NCI-H1436 (cell line): Measurements from ENCODE around the gene ZNF780A.
"Not testable (repeated sequence)": the region's sequence is repeated elsewhere in the genome, so short reads cannot be mapped to it uniquely, and the experiment has no call there.

Experiments used
- DNase-seq: peaks from one replicate; lab custom pipeline; 2025; lab: John Stamatoyannopoulos, UW

The ZNF780A gene

GRCh38 chr19:40090241-40091204 lies at the start of gene ZNF780A:
Gene ZNF780A (minus strand): TSS chr19:40090943. CDS start chr19:40084753, 6,190 bp downstream.
- peak; percentile 42 for DNase-seq

DNA sequence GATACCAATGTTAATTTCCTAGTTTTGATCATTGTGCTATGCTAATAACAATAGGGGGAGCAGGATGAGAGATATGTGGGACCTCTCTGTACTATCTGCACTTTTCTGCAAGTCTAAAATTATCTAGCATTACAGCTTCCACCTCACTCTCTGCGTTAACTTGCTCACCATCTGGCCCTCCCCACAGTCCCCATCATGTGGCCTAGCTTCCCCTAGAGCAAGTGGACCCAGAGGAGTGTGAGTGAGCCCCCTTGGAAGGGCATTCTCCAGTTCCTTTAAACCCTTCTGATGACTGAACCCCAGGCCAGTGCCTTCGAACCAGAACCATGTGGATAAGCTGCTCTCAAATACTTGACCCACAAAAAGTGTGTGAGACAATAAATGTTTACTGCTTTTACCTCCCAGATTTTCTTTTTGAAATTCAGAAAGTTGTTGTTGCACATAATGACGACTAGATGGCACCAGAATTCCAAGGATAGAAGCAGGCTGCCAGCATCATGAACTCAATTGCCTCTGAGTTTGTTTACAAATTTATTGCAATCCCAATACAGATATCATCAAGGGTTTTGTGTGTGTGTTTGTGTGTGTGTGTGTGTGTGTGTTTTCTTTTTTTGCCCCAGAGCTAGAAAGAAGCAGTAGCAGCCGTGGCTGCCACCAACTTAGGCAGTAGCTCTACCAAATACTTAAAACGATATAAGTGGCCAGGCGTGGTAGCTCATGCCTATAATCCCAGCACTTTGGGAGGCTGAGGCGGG lies 49.0 kb upstream of the ZNF780A start:
- peak; percentile 22 for DNase-seq

GRCh38 chr19:40136818-40137217 lies 46.1 kb upstream of the ZNF780A start:
- DNase-seq: no peak

DNA sequence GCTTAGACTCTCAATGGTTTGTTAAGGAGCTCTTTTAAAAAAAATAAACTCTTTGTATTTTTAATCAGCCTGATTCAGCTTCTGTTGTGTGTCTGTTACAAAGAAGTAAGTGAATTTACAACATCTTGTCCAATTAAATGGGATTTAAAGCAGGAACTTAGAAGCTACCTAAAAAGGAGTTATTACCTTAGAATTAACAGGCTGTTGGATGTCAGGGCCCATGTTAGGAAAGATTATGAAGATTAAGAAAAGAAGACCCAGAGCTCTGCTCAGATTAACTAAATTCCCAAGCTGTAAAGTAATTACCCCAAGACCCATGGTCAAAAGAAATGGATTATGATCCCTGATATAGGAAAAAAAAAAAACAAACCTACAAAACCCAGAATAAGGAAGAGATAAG lies 44.1 kb upstream of the ZNF780A start:
- DNase-seq: no peak

GRCh38 chr19:40133491-40133890 lies 42.7 kb upstream of the ZNF780A start:
- DNase-seq: no peak

DNA sequence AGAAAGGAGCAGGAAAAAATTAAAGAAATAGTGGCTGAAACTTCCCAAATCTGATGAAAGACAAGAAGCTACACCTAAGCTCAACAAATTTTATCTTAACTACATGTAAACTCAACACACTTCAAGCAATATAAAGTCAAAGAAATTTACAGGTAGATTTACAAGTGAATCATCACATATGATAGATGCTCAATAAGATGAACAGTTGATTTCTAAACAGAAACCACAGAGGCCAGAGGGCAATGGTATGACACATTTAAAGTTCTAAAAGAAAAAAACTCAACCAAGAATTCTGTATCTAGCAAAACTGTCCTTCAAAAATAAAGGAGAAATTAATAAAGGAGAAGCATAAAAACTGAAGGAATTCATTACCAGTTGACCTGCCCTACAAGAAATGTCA lies 39.3 kb upstream of the ZNF780A start:
- no peak for DNase-seq

DNA sequence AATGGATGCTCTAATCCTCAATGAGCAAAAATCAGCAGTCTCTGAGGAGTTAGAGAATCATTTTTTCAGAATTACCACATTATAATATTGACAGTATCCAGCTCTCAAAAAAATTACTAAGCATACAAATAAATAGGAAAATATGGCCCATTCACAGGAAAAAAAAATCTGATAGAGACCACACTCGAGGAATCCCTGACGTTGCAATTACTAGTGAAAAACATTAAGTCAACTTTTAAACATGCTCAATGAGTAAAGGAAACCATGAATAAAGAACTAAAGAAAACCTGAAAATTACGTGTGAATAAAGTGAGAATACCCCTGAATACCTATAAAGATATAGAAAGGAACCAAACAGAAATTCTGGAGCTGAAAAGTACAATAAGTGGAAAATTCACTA lies 38.7 kb upstream of the ZNF780A start:
- DNase-seq: no peak

GRCh38 chr19:40128991-40129390 lies 38.2 kb upstream of the ZNF780A start:
- DNase-seq: no peak

- DNase-seq: no peak
Measured at GRCh38 chr19:40119380-40119779, 28.6 kb upstream of the ZNF780A start.

GRCh38 chr19:40118638-40119037 lies 27.9 kb upstream of the ZNF780A start:
- DNase-seq: not testable (repeated sequence)

DNA sequence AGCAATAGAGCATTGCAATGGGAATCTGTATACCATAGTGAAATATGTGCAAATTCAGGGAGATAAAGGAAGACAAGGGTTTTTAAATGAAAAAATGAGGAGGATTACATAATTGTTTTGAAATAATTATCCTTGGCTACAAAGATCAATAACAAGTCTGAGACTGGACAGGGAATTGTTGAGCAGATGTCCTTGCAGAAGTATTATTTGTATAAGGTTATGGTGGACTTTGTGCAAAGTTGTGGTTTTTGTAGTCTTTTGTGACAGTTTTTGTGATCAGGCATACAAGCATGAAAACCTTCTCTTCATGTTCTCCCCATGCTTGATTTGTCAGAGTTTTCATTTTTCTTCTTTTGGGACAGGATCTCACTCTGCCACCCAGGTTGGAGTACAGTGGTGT lies 25.3 kb upstream of the ZNF780A start:
- no peak for DNase-seq

DNA sequence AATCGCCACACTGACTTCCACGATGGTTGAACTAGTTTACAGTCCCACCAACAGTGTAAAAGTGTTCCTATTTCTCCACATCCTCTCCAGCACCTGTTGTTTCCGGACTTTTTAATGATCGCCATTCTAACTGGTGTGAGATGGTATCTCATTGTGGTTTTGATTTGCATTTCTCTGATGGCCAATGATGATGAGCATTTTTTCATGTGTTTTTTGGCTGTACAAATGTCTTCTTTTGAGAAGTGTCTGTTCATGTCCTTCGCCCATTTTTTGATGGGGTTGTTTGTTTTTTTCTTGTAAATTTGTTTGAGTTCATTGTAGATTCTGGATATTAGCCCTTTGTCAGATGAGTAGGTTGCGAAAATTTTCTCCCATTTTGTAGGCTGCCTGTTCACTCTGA lies 23.4 kb upstream of the ZNF780A start:
- DNase-seq: not testable (repeated sequence)

DNA sequence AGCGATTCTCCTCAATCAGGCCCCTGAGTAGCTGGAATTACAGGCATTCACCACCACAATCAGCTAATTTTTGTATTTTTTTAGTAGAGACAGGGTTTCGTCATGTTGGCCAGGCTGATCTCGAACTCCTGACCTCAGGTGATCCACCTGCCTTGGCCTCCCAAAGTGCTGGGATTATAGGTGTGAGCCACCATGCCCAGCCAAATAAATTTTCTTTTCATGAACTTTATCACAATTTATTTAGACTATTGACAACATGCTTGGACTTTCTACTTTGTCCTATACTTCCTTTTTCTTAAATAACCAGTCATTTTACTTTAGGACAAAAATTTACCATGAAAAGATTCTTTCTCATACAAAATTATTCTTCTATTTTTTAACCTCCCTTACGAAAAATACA lies 21.5 kb upstream of the ZNF780A start:
- DNase-seq: not testable (repeated sequence)

- DNase-seq: no peak
Measured at GRCh38 chr19:40110570-40110969, 19.8 kb upstream of the ZNF780A start.

GRCh38 chr19:40104754-40105153 lies 14.0 kb upstream of the ZNF780A start:
- no peak for DNase-seq

GRCh38 chr19:40103600-40103999 lies 12.9 kb upstream of the ZNF780A start:
- DNase-seq: no peak

DNA sequence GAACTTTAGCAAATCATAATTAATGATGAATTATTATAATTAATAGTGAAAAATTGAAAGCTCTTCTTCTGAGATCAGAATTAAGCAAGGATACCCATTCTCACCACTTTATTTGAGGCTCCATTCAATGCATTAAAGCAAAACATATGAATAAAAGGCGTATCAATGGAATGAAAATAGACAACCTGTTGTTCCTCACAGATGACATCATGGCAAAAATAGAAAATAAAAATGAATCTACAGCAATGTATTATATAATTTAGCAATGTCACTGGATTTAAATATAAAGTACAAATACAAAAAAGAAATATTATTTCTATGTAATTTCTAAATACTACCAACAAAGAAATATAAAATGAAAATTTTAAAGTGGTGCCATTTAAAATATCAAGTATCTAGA lies 11.1 kb upstream of the ZNF780A start:
- no peak for DNase-seq

- no peak for DNase-seq
Measured at GRCh38 chr19:40093416-40093815, 2.7 kb upstream of the ZNF780A start.

DNA sequence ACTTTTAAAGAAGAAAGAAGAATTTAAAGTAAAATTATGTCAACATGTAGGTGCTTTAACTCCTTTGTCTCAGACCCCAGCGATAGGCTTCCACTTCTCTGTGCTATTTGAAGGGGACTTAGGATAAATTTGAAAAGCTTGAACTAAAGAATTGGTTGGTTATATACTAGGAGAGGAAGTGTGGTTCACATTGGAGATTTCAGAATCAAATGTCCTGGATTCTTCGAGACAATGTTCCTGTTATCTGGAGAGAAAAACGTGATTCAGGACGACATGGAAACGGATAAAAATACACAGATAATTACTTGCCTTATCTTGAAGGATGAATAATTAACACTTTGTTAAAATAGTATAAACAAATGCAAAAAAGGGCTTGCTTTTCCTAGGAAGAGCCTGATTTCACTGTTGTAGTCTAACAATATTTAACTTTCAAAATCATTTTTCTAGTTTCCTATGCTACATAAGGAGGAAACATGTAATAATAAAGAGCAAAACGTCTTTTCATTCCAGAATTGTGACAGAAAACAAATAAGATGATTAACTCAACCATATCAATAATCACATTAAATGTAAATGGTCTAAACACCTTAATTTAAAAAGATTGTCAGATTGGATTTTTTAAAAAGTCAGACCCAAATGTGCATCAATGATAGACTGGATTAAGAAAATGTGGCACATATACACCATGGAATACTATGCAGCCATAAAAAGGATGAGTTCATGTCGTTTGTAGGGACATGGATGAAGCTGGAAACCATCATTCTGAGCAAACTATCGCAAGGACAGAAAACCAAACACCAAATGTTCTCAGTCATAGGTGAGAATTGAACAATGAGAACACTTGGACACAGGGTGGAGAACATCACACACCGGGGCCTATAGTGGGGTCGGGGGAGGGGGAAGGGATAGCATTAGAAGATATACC lies 724 bp upstream of the ZNF780A start:
- DNase-seq: no peak

- no peak for DNase-seq
Measured at GRCh38 chr19:40089462-40089861, 1.3 kb downstream of the ZNF780A start.

DNA sequence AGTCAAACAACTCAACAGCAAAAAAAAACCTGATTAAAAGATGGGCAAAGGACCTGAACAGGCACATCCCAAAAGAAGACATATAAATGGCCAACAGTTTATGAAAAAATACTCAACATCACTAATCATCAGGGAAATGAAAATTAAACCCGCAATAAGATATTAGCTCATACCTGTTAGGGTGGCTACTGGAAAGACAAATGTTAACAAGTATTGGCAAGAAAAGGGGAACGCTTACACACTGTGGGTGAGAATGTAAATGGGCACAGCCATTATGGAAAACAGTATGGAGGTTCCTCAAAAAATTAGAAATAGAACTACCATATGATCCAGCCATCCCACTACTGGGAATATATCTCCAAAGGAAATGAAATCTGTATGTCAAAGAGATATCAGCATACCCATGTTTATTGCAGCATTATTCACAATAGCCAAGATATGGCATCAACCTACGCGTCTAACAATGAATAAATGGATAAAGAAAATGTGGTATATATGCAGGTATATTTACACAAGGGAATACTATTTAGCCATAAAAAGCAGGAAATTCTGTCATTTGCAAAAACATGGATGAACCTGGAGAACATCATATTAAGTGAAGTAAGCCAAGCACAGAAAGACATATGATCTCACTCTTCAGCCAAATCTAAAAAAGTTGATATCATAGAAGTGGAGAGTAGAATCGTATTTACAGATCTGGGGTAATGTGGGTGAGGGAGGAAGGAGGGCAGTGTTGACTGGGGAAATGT lies 2.3 kb downstream of the ZNF780A start:
- no peak for DNase-seq
